ENCODE results near the gene RCC2. TPM values are rescaled to one million over a fixed set of nuclear protein-coding genes. Genes with fewer than 3 reads are reported as not detected.

Gene RCC2
- total and polyA plus RNA-seq, 2 donors (not counting 3 experiments of a cell fraction or from before 2014, with no cell fraction given) = 137 to 166 TPM

DNA sequence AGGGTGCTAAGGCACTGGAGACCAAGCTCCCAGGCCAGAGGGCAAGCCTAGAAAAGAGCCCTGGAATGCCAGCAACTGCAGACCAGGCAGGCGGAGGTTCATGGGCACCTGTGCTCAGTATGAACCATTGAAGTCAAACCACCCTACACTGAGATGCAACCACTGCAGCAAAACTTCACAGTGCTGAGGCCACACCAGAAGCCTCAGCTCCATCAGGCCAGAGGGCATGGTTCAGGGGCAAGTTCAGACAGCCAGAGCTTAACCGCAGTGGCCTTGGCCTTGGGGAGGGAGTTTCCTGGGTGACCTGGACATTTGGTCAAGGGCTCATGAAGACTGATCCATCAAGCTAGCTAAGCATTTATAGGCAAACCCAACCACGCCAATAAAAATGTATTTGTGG is 7.1 kb downstream of the RCC2 start:
- Histone ChIP-seq H4K20me1 (replicated peaks; ENCODE audit: control insufficient read depth, extremely low read depth, insufficient read depth, low read length) (peaks cover 16% of the 10 kb centered on the region), H3K27me3 (ENCODE audit: control insufficient read depth in 2 of 2, insufficient read depth in 2 of 2, low read length in 2 of 2) (no peaks in the 10 kb centered on the region), H3K4me2 (ENCODE audit: insufficient read depth, low read length) (no peak overlapping the region), H3K9me3 (replicated peaks; ENCODE audit: control insufficient read depth, insufficient read depth, low read length) (no peaks in the 10 kb centered on the region), H3K4me1 (ENCODE audit: control insufficient read depth, extremely low read depth, insufficient read depth, low read length) (peaks cover 9% of the 10 kb centered on the region), H3K36me3 (ENCODE audit: control insufficient read depth in 2 of 2, extremely low read depth in 1 of 2, insufficient read depth in 2 of 2, low read length in 2 of 2) (peaks cover 19 to 36% of the 10 kb centered on the region in 2 experiments), H3K9me1 (replicated peaks; ENCODE audit: control insufficient read depth, extremely low read depth, insufficient read depth, low read length) (no peaks in the 10 kb centered on the region), H3K4me3 (replicated peaks in 1 of 3; ENCODE audit: insufficient read depth in 1 of 3, low read depth in 1 of 3, low read length in 3 of 3) (no peak overlapping the region), H3K9ac (replicated peaks; ENCODE audit: extremely low read depth, insufficient read depth, low read length) (no peak overlapping the region), H3K27ac (ENCODE audit: insufficient read depth, low read depth, low read length) (no peak overlapping the region), H3K79me2 (ENCODE audit: control insufficient read depth, insufficient read depth, low read length) (peaks cover 95% of the 10 kb centered on the region), H2AFZ (ENCODE audit: low read depth, low read length) (no peak overlapping the region)
- dilution Hi-C loops (cut with MboI; ENCODE audit: extremely low pct_ligation_motif_present, low sequenced_read_pairs) (no loop called here), intact Hi-C loops (cut with micrococcal nuclease) (loop anchor here (10.0 kb wide), 1 partner anchor 378 kb away; the partner anchor contains the start of gene SDHB)
- no TSS peak for BruUV-seq (replicated peaks)
- no peak for DNase-seq (ENCODE audit: low read depth, low spot score)
- TF ChIP-seq POLR2A (IDR thresholded peaks at IDR 0.05; ENCODE audit: low read depth, low read length) (no peak), POLR2AphosphoS5 (IDR thresholded peaks at IDR 0.05; ENCODE audit: insufficient read depth, low read depth, low read length) (no peak), EZH2 (IDR thresholded peaks at IDR 0.05; ENCODE audit: borderline replicate concordance, low read depth, low read length, severe bottlenecking) (no peak), MYC (IDR thresholded peaks at IDR 0.05; ENCODE audit: low read depth, low read length) (no peak), GATA2 (IDR thresholded peaks at IDR 0.05; ENCODE audit: insufficient read depth, insufficient read length, low read depth, low read length) (no peak)
- TF ChIP-seq, protein P1, sequence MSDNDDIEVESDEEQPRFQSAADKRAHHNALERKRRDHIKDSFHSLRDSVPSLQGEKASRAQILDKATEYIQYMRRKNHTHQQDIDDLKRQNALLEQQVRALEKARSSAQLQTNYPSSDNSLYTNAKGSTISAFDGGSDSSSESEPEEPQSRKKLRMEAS (IDR thresholded peaks at IDR 0.05; ENCODE audit: insufficient read depth, insufficient read length) = no peak
- POLR2A ChIA-PET = no interaction called here
- CTCF ChIA-PET = interaction anchor here (1.2 kb wide), 1 partner anchor 175 kb away, joined by 3 read pairs; no protein-coding TSS in a partner anchor
- no peak for FAIRE-seq

DNA sequence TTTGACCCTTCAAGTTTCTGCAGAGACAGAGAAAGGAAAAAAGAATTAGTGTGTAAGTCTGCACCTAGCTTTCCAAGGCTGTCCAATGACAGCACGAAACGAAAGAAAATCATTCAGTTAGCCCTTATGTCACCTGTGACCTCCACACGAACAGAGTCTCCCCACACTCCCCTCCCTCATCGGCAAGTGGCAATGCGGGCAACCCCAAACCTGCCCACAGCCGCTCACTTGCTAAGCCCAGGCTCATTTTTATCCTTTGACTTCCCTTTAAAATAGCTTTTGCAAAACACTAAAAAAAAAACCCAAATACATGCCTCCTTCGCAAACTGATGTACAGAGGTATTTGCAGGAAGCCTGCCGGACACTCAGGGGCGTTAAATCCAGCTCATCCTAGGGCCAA is 10.3 kb downstream of the RCC2 start:
- TF ChIP-seq EZH2 (IDR thresholded peaks at IDR 0.05; ENCODE audit: borderline replicate concordance, low read depth, low read length, severe bottlenecking) (no peak), POLR2A (IDR thresholded peaks at IDR 0.05; ENCODE audit: low read depth, low read length) (no peak), FOS (IDR thresholded peaks at IDR 0.05; ENCODE audit: borderline replicate concordance, insufficient read depth, low read length) (no peak), MYC (IDR thresholded peaks at IDR 0.05; ENCODE audit: low read depth, low read length) (no peak), POLR2AphosphoS5 (IDR thresholded peaks at IDR 0.05; ENCODE audit: insufficient read depth, low read depth, low read length) (no peak), JUN (IDR thresholded peaks at IDR 0.05; ENCODE audit: borderline replicate concordance, insufficient read depth, insufficient read length, low read depth) (no peak), GATA2 (IDR thresholded peaks at IDR 0.05; ENCODE audit: insufficient read depth, insufficient read length, low read depth, low read length) (no peak)
- TF ChIP-seq, protein P2, sequence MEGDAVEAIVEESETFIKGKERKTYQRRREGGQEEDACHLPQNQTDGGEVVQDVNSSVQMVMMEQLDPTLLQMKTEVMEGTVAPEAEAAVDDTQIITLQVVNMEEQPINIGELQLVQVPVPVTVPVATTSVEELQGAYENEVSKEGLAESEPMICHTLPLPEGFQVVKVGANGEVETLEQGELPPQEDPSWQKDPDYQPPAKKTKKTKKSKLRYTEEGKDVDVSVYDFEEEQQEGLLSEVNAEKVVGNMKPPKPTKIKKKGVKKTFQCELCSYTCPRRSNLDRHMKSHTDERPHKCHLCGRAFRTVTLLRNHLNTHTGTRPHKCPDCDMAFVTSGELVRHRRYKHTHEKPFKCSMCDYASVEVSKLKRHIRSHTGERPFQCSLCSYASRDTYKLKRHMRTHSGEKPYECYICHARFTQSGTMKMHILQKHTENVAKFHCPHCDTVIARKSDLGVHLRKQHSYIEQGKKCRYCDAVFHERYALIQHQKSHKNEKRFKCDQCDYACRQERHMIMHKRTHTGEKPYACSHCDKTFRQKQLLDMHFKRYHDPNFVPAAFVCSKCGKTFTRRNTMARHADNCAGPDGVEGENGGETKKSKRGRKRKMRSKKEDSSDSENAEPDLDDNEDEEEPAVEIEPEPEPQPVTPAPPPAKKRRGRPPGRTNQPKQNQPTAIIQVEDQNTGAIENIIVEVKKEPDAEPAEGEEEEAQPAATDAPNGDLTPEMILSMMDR (IDR thresholded peaks at IDR 0.05; ENCODE audit: extremely low read depth in 1 of 2, insufficient read depth in 1 of 2, low read depth in 1 of 2, low read length in 2 of 2) = no peak
- TF ChIP-seq, protein P1 (IDR thresholded peaks at IDR 0.05; ENCODE audit: insufficient read depth, insufficient read length) = no peak
- Histone ChIP-seq H3K36me3 (ENCODE audit: control insufficient read depth in 2 of 2, extremely low read depth in 1 of 2, insufficient read depth in 2 of 2, low read length in 2 of 2) (peaks cover 29 to 56% of the 10 kb centered on the region in 2 experiments), H3K9me1 (replicated peaks; ENCODE audit: control insufficient read depth, extremely low read depth, insufficient read depth, low read length) (no peaks in the 10 kb centered on the region), H3K27ac (ENCODE audit: insufficient read depth, low read depth, low read length) (no peak overlapping the region), H3K4me1 (ENCODE audit: control insufficient read depth, extremely low read depth, insufficient read depth, low read length) (no peaks in the 10 kb centered on the region), H3K9ac (replicated peaks; ENCODE audit: extremely low read depth, insufficient read depth, low read length) (no peak overlapping the region), H4K20me1 (replicated peaks; ENCODE audit: control insufficient read depth, extremely low read depth, insufficient read depth, low read length) (peaks cover 5% of the 10 kb centered on the region), H3K27me3 (ENCODE audit: control insufficient read depth in 2 of 2, insufficient read depth in 2 of 2, low read length in 2 of 2) (no peaks in the 10 kb centered on the region), H3K4me3 (replicated peaks in 1 of 3; ENCODE audit: insufficient read depth in 1 of 3, low read depth in 1 of 3, low read length in 3 of 3) (no peak overlapping the region), H3K4me2 (ENCODE audit: insufficient read depth, low read length) (no peak overlapping the region), H3K79me2 (ENCODE audit: control insufficient read depth, insufficient read depth, low read length) (peaks cover 90% of the 10 kb centered on the region), H2AFZ (ENCODE audit: low read depth, low read length) (no peak overlapping the region), H3K9me3 (replicated peaks; ENCODE audit: control insufficient read depth, insufficient read depth, low read length) (no peaks in the 10 kb centered on the region)
- POLR2A ChIA-PET = no interaction called here
- DNase-seq (ENCODE audit: low read depth, low spot score) (no peak), FAIRE-seq (no peak)
- intact Hi-C loops (cut with micrococcal nuclease) (no loop called here), dilution Hi-C loops (cut with MboI; ENCODE audit: extremely low pct_ligation_motif_present, low sequenced_read_pairs) (no loop called here)
- CTCF ChIA-PET = interaction anchor here (1.1 kb wide), 1 partner anchor 8 kb away, joined by 3 read pairs; no protein-coding TSS in a partner anchor
- BruUV-seq (replicated peaks) = no TSS peak
